IPS-20b (cell line): ENCODE data around the gene SPSB4.

Experiments
- H3K27ac ChIP-seq: one replicate; pipeline ENCODE4 v1.5.1; 2013; ENCODE audit warnings: low read length
- H3K27me3 ChIP-seq: 2 replicates; pipeline ENCODE4 v1.6.1; 2013; ENCODE audit warnings: mild to moderate bottlenecking, low read length, inconsistent platforms; ENCODE audit not compliant: insufficient read depth
- H3K36me3 ChIP-seq: 2 replicates; pipeline ENCODE4 v1.6.1; 2013; ENCODE audit warnings: low read depth, mild to moderate bottlenecking, inconsistent platforms, low read length, moderate library complexity; ENCODE audit not compliant: insufficient read depth
- H3K4me1 ChIP-seq: 2 replicates; pipeline ENCODE4 v1.6.1; 2013; ENCODE audit warnings: mild to moderate bottlenecking, control low read depth, inconsistent platforms, low read length, moderate library complexity; ENCODE audit not compliant: insufficient read depth
- H3K4me3 ChIP-seq: 2 replicates; pipeline ENCODE4 v1.5.1; 2013; ENCODE audit warnings: mild to moderate bottlenecking, low read length, inconsistent platforms
- H3K9ac ChIP-seq: 2 replicates; pipeline ENCODE4 v1.6.1; 2013; ENCODE audit warnings: low read depth, mild to moderate bottlenecking, inconsistent platforms, low read length, moderate library complexity
- H3K9me3 ChIP-seq: 2 replicates; pipeline ENCODE4 v1.6.1; 2013; ENCODE audit warnings: mild to moderate bottlenecking, low read depth, low read length, inconsistent platforms; ENCODE audit not compliant: insufficient read depth

Gene SPSB4

DNA sequence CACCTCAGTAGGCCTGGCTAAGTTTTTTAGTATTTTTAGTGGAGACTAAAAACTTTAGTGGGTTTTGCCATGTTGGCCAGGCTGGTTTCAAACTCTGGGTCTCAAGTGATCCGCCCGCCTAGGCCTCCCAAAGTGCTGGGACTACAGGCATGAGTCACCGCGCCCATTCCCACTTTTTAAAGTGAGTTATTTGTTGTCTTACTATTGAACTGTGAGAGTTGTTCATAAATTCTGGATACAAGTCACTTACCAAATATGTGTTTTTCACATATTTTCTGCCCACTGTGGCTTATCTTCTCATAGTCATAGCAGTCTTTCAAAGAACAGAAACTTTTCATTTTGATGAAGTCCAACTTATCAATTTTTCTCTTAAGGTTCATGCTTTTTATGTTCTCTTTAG is 29.9 kb upstream of the SPSB4 start:
- Histone ChIP-seq H3K9me3 (no peaks in the 10 kb centered on the region), H3K4me1 (no peaks in the 10 kb centered on the region), H3K9ac (no peak overlapping the region), H3K4me3 (no peak overlapping the region), H3K36me3 (no peaks in the 10 kb centered on the region), H3K27me3 (no peaks in the 10 kb centered on the region), H3K27ac (no peak overlapping the region)

DNA sequence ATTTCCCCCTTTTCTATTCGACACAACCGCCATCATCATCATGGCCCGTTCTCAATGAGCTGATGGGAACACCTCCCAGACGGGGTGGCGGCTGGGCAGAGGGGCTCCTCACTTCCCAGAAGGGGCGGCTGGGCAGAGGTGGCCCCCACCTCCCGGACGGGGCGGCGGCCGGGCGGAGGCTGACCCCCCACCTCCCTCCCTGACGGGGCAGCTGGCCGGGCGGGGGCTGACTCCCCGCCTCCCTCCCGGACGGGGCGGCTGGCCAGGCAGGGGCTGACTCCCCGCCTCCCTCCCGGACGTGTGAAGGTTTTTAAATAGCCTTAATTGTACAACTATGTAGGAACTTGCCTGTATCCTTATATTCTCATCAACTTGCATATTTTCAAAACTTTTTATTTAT is 20.9 kb upstream of the SPSB4 start:
- no peaks in the 10 kb centered on the region for H3K36me3 ChIP-seq
- H3K9ac ChIP-seq = no peak overlapping the region
- H3K4me1 ChIP-seq = no peaks in the 10 kb centered on the region
- H3K9me3 ChIP-seq = no peaks in the 10 kb centered on the region; the same call in 1 of the 2 replicates
- H3K4me3 ChIP-seq = no peak overlapping the region
- no peak overlapping the region for H3K27ac ChIP-seq
- H3K27me3 ChIP-seq = no peaks in the 10 kb centered on the region

DNA sequence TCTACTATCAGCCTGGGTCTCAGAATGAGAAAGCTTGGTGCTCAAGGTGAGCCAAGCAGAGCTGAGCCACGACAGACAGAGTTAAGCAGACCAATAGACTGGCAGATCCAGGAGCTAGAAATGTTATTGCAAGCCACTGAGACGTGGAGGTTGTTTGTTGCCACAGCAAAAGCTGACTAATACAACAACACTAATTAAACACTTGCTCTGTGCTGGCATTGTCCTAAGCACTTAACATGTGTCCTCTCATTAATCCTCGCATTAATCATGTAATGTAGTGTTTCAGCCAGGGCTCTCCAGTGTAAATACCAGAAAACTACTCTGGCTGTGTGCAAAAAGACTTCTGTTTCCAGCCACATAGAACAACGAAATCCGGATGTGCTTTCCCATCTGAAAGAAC is 11.6 kb upstream of the SPSB4 start:
- no peak overlapping the region for H3K9ac ChIP-seq
- no peaks in the 10 kb centered on the region for H3K36me3 ChIP-seq
- H3K27me3 ChIP-seq = no peaks in the 10 kb centered on the region
- no peak overlapping the region for H3K27ac ChIP-seq
- no peak overlapping the region for H3K4me3 ChIP-seq
- no peaks in the 10 kb centered on the region for H3K4me1 ChIP-seq
- H3K9me3 ChIP-seq = no peaks in the 10 kb centered on the region

DNA sequence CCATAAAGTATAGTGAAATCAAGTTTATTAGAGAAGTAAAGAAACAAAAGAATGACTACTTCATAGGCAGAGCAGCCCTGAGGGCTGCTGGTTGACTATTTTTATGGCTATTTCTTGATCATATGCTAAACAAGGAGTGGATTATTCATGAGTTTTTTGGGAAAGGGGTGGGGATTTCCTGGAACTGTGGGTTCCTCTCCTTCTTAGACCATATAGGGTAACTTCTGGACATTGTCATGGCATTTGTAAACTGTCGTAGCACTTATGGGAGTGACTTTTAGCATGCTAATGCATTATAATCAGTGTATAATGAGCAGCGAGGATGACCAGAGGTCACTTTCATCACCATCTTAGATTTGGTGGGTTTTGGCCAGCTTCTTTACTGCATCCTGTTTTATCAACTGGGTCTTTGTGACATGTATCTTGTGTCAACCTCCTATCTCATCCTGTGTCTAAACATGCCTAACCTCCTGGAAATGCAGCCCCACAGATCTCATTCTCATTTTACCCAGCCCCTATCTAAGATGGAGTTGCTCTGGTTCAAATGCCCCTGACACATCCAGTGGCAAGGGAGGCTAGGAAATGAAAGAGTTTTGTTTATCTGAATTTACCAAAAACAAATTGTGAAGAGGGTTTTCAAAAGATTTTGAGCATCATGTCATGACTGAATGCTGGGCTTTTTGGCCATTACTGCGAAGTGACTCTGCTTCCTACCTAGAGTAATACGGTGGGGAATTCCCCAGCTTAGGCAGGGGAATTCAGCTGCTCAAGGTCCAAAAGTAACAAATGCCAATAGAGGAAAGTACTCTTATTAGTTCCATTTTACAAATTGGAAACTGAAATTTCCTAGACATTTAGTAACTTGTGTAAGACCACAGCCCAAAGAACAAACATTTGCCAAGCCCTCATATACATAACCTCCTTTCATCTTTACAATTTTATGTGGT is 6.2 kb upstream of the SPSB4 start:
- Histone ChIP-seq H3K27ac (no peak overlapping the region), H3K4me3 (no peak overlapping the region), H3K36me3 (no peaks in the 10 kb centered on the region), H3K9me3 (no peaks in the 10 kb centered on the region), H3K9ac (no peak overlapping the region), H3K27me3 (peaks cover 21% of the 10 kb centered on the region), H3K4me1 (peaks cover 5% of the 10 kb centered on the region; the same call in 1 of the 2 replicates)

DNA sequence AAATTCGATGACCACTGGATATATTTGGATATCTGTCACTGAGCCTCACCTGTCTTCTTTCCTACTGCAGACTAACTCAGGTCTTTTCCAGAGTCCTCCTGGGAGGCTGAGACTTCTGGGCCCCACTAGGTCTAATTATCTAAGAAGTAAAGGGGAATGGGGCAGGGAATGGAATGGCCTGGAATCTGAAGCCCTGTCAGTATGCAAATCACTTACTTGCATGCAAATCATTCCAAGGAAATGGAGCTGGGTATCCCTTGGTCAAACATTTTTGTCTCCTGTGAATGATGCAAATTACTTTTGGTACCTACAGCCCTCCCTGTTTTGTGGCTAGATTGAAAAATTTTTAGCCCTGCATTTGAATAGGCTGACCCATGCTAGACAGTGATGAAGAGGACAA is 5.3 kb upstream of the SPSB4 start:
- H3K27me3 ChIP-seq = peaks cover 30% of the 10 kb centered on the region

DNA sequence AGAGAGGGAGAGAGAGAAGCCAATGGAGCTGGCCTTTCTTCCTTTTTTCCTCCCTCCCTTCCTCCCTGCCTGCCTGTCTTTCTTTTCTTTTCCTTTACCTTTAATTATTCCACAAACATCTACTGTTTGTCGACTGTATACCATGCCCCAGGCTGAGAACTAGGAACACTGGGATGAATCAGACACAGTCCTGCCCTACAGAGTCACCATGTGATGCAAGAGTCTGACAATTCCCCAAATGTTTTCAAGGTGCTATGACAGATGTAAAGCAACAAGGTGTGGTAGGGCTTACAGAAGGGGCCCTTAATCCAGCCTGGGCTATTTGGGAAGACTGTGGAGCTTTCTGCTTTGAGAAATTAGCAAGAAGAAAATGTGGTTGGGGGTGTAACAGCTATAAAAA is 4.0 kb upstream of the SPSB4 start:
- peaks cover 33% of the 10 kb centered on the region for H3K27me3 ChIP-seq

More for the DNA sequence above, 5.3 kb upstream of the SPSB4 start:
- H3K4me1 ChIP-seq = peaks cover 8% of the 10 kb centered on the region; the same call in 1 of the 2 replicates
- H3K4me3 ChIP-seq = no peak overlapping the region
- H3K27ac ChIP-seq = no peak overlapping the region
- no peak overlapping the region for H3K9ac ChIP-seq
- no peaks in the 10 kb centered on the region for H3K36me3 ChIP-seq
- no peaks in the 10 kb centered on the region for H3K9me3 ChIP-seq

DNA sequence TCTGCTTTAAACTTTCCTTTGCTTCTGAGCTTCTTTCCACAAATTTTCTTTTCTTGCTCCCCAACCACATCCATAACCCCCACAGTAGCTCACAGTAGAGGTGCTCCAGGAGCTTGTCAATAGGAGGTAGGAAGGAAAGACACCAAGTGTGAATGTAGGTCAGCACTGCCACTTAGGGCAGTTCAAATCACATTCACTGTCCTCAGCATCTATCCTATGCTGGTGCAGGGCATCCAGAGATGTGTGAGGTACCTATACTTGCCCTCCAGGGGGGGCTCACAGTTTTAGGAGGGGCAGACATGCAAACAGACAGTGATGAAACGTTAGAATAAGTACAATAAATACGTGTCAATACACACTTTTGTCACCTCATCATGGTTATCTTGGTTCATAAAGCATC is 1.5 kb upstream of the SPSB4 start:
- no peak overlapping the region for H3K4me3 ChIP-seq
- no peak overlapping the region for H3K9ac ChIP-seq
- H3K9me3 ChIP-seq = no peaks in the 10 kb centered on the region
- peaks cover 52% of the 10 kb centered on the region for H3K27me3 ChIP-seq
- H3K4me1 ChIP-seq = peaks cover 8% of the 10 kb centered on the region; the same call in 1 of the 2 replicates
- H3K36me3 ChIP-seq = no peaks in the 10 kb centered on the region
- no peak overlapping the region for H3K27ac ChIP-seq

More for the DNA sequence above, 4.0 kb upstream of the SPSB4 start:
- Histone ChIP-seq H3K9me3 (no peaks in the 10 kb centered on the region), H3K4me3 (no peak overlapping the region), H3K9ac (no peak overlapping the region), H3K27ac (no peak overlapping the region), H3K36me3 (no peaks in the 10 kb centered on the region), H3K4me1 (peaks cover 8% of the 10 kb centered on the region; the same call in 1 of the 2 replicates)

DNA sequence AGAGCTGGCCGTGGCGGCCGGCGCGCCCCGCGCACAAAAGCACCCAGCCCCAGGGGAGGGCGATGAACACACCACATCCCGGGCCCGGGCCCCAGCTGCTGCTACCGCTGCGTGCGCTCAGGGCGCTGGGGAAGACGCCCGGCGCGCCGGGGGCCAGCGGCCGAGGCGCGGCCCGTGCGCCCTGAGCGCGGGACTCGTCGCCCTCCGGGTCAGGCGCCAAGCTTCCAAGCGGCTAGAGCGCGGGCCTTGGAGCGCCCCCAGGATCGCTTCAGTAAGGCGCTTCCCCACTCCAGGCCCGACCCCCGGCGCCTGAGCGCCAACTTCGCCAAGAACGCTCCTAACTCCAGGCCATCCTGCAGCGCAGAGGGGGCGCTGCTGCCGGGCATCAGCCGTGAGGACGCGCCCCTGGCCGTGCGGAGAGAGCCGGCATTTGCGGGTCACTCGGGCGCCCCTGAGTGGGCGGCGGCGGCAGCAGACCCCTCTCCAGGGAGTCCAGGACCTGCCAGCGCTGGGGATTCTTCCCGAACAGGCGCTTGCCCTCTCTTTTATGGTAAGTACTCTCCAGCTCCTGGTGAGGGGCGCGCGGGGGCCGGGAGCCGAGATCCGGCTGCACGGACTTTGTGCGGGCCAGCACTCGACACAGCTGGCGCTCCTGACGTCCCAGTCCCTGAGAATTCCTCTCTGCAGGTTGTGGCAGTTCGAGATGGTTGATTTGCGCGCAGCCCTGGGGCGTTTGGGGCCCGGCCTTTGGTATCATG is 475 bp downstream of the SPSB4 start:
- Histone ChIP-seq H3K27me3 (peaks cover 52% of the 10 kb centered on the region), H3K4me3 (peak overlapping the region; percentile 92), H3K4me1 (peaks cover 4% of the 10 kb centered on the region; the same call in 1 of the 2 replicates), H3K36me3 (no peaks in the 10 kb centered on the region), H3K27ac (no peak overlapping the region), H3K9ac (peak overlapping the region; percentile 72; the same call in 1 of the 2 replicates), H3K9me3 (no peaks in the 10 kb centered on the region)

DNA sequence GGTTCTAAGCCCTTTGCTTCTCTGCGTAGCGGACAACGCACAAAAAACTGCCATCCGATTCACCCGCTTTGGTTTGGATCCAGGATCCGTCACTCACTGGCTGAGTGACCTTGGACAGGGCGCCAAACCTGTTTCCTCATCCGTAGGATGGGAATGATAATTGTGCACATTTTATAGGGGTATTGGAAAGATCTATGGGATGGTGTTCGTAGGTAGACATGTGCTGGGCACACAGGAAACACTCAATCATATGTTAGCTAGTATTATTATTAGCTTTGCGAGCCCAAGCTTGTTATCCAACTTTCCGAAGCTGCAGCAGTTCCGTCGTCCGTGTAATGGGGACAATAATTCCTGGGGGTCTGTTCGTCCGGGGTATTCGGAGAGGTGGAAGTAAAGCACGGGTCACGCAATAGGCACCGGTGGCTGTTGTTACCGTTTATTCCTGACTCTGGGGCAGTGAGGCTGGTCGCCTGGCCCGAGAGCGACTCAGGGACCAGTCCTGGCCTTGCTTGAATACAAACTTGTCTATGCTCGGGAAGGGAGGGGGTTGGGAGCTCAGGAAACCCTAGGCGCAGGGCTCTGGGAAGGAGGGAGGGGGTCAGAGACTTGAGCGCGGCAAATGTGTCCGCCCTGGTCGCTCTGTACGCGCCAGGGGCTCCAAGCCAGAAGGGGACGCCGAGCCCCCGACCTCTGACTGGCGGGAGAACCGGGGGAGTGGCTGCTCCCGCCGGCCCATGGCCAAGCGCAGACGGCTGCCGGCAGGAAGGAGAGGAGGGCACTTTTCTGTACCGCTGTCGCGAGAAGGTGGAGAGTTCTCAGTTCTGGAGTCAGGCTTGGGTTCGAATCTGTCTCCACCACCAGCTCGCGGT is 1.3 kb downstream of the SPSB4 start:
- Histone ChIP-seq H3K4me1 (peaks cover 6% of the 10 kb centered on the region; the same call in 1 of the 2 replicates), H3K36me3 (no peaks in the 10 kb centered on the region), H3K9ac (peak overlapping the region; percentile 72; the same call in 1 of the 2 replicates), H3K4me3 (peak overlapping the region; percentile 92), H3K27ac (no peak overlapping the region), H3K9me3 (no peaks in the 10 kb centered on the region), H3K27me3 (peaks cover 52% of the 10 kb centered on the region)

DNA sequence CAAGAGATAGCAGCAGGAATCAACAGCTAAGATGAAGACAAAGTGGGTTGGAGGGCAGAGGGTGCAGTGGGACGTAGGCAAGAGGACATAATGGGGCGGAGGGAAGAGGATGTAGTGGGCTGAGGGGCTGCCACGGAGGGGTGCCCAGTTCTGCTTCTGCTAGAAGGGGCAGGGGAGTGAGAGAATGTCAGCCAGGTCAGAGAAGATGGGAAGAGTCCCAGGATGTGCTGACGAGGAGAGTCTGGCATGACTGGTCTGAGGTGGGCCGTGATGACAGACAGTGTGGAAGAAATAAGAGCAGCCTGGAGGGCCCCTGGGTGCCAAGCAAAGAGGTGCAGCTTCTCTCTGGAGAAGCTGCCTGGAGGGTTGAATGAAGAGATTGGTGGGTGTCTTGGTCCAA is 4.0 kb downstream of the SPSB4 start:
- peaks cover 6% of the 10 kb centered on the region; the same call in 1 of the 2 replicates for H3K4me1 ChIP-seq
- peaks cover 29% of the 10 kb centered on the region for H3K27me3 ChIP-seq
- H3K36me3 ChIP-seq = no peaks in the 10 kb centered on the region; the same call in 1 of the 2 replicates
- no peak overlapping the region for H3K4me3 ChIP-seq
- H3K9me3 ChIP-seq = no peaks in the 10 kb centered on the region
- H3K27ac ChIP-seq = no peak overlapping the region
- H3K9ac ChIP-seq = no peak overlapping the region
